Smooth muscle cell of the brain vasculature (primary cell): ENCODE measurements around the gene FHOD3.

Experiments used
- DNase-seq: peaks from one replicate; pipeline ENCODE4 v3.0.0-alpha.2; 2012; ENCODE audit warnings: low read depth, low spot score

Gene FHOD3

GRCh38 chr18:36381075-36381474 is 83.6 kb downstream of the FHOD3 start:
- DNase-seq, result no peak

- DNase-seq, result no peak
These were observed 85.3 kb downstream of the FHOD3 start for GRCh38 chr18:36382854-36383253.

- DNase-seq, result no peak
These were observed 88.8 kb downstream of the FHOD3 start for GRCh38 chr18:36386150-36386920.

- no peak for DNase-seq
These were observed 89.8 kb downstream of the FHOD3 start for GRCh38 chr18:36387310-36387709.

GRCh38 chr18:36388310-36388709 is 90.8 kb downstream of the FHOD3 start:
- DNase-seq, result no peak

GRCh38 chr18:36389027-36389426 is 91.5 kb downstream of the FHOD3 start:
- DNase-seq, result no peak

- DNase-seq, result no peak
These were observed 92.5 kb downstream of the FHOD3 start for GRCh38 chr18:36389811-36390581.

GRCh38 chr18:36391426-36392145 is 94.1 kb downstream of the FHOD3 start:
- DNase-seq, result no peak

GRCh38 chr18:36392164-36392978 is 94.9 kb downstream of the FHOD3 start:
- no peak for DNase-seq

- DNase-seq, result no peak
These were observed 95.4 kb downstream of the FHOD3 start for GRCh38 chr18:36392979-36393287.

- DNase-seq, result no peak
These were observed 97.0 kb downstream of the FHOD3 start for GRCh38 chr18:36394486-36394885.

- DNase-seq, result no peak
These were observed 98.7 kb downstream of the FHOD3 start for GRCh38 chr18:36396190-36396589.

- no peak for DNase-seq
These were observed 99.5 kb downstream of the FHOD3 start for GRCh38 chr18:36397033-36397432.

- no peak for DNase-seq
These were observed 100.9 kb downstream of the FHOD3 start for GRCh38 chr18:36398419-36398818.

- no peak for DNase-seq
These were observed 101.5 kb downstream of the FHOD3 start for GRCh38 chr18:36399055-36399454.

- DNase-seq, result no peak
These were observed 103.9 kb downstream of the FHOD3 start for GRCh38 chr18:36401462-36401861.

GRCh38 chr18:36402765-36403396 is 105.4 kb downstream of the FHOD3 start:
- DNase-seq, result no peak

GRCh38 chr18:36403896-36404820 is 106.6 kb downstream of the FHOD3 start:
- no peak for DNase-seq

GRCh38 chr18:36405611-36406010 is 108.1 kb downstream of the FHOD3 start:
- DNase-seq, result no peak

GRCh38 chr18:36406805-36407204 is 109.3 kb downstream of the FHOD3 start:
- DNase-seq, result no peak
